Gastroesophageal sphincter (tissue), 4 donors: ENCODE measurements around the gene IL9. TPM values are rescaled to one million over a fixed set of nuclear protein-coding genes. Genes with fewer than 3 reads are reported as not detected.
"Not testable (repeated sequence)": the region's sequence is repeated elsewhere in the genome, so short reads cannot be mapped to it uniquely, and the experiment has no call there.

Source experiments
- ATAC-seq: fragments of 150-250 bp; one replicate; pipeline ENCODE4 v1.9.1; 2016; ENCODE audit warnings: mild to moderate bottlenecking, moderate library complexity
- H3K27ac ChIP-seq, 4 donors: fragments of 200-600 bp; sonication (generic) in 3 of 4; 1 replicate in 3 of 4; 2 replicates in 1 of 4; pipeline ENCODE4 v1.5.1; 2016 to 2019
- H3K27me3 ChIP-seq: fragments of 200-600 bp; sonication (generic); one replicate; pipeline ENCODE4 v1.5.1; 2019
- H3K36me3 ChIP-seq, 2 donors: fragments of 200-600 bp; sonication (generic); one replicate each; pipeline ENCODE4 v1.5.1; 2019; ENCODE audit warnings: control low read depth in 1 of 2
- H3K4me1 ChIP-seq, 3 donors: fragments of 200-600 bp; sonication (generic); 1 replicate in 2 of 3; 2 replicates in 1 of 3; pipeline ENCODE4 v1.5.1; 2016 to 2019; ENCODE audit warnings: control low read depth in 2 of 3
- H3K4me3 ChIP-seq, 2 donors: fragments of 200-600 bp; sonication (generic); one replicate each; pipeline ENCODE4 v1.5.1; 2019; ENCODE audit warnings: mild to moderate bottlenecking in 1 of 2, moderate library complexity in 1 of 2
- H3K9me3 ChIP-seq, 3 donors: fragments of 200-600 bp; sonication (generic); one replicate each; pipeline ENCODE4 v1.5.1; 2017 to 2019; ENCODE audit warnings: control low read depth in 2 of 3
- EP300 ChIP-seq: sonication (generic); formaldehyde crosslinking; IDR thresholded peaks from one replicate; pipeline ENCODE4 v1.6.1; 2017; ENCODE audit warnings: antibody characterized with exemption, mild to moderate bottlenecking
- POLR2A ChIP-seq, 2 donors: fragments of 450-650 bp; IDR thresholded peaks; one replicate each; pipeline ENCODE4 v1.6.1; 2017; ENCODE audit warnings: antibody characterized with exemption in 2 of 2, mild to moderate bottlenecking in 2 of 2, moderate library complexity in 1 of 2
- POLR2AphosphoS5 ChIP-seq: sonication (generic); formaldehyde crosslinking; IDR thresholded peaks from one replicate; pipeline ENCODE4 v1.6.1; 2017; ENCODE audit warnings: antibody characterized with exemption
- WGBS, 2 donors: methylation state at CpG; one replicate each; pipeline ENCODE4 v1.1.5; 2018; ENCODE audit warnings: low coverage in 1 of 2; 5-methylcytosine and 5-hydroxymethylcytosine counted together
- total RNA-seq, 4 donors: library from RNA; depleted of rRNA; stranded (reverse); fragments of >200 nt; gene quantifications; one replicate each; pipeline ENCODE4 v1.1.0, GENCODE V29; 2016
- TF ChIP-seq, protein P1 (sequence below), 4 experiments: fragments of 200-600 bp in 2 of 4; fragments of 450-650 bp in 2 of 4; sonication (generic) in 1 of 4; IDR thresholded peaks; one replicate each; pipeline ENCODE4 v1.5.1; 2017 to 2019; ENCODE audit warnings: antibody characterized with exemption in 4 of 4, mild to moderate bottlenecking in 2 of 4, moderate library complexity in 2 of 4

Gene IL9
- total RNA-seq, 4 donors from 2014 or later: not detected

DNA sequence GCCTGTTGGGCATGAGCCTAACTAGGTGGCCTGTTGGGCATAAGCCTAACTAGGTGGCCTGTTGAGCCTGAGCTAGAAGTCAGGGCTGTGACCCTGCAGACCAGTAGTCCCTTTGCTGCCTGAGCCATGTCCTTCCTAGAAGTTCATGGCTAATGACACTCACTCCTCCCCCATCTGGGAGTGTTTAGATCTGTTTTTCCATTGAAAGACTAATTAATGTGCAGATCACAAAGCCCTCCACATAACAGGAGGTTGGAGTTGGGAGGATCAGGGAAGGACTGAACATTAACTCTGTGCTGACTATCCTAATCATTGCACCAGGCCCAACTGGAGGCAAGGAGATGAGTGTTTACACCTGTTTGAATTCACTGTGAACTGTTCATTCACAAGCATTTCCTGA, 33.6 kb downstream of the IL9 start:
- H3K9me3 ChIP-seq: peaks cover 0 to 4% (median 0%) of the 10 kb centered on the region in 3 donors
- H3K4me1 ChIP-seq: no peaks in the 10 kb centered on the region
- no peaks in the 10 kb centered on the region for H3K36me3 ChIP-seq
- no peak overlapping the region for H3K4me3 ChIP-seq
- no peak overlapping the region for H3K27ac ChIP-seq
- no peak for ATAC-seq
- TF ChIP-seq POLR2AphosphoS5 (no peak), EP300 (no peak), POLR2A (IDR thresholded peaks at IDR 0.05) (no peak)
- TF ChIP-seq, protein P1, sequence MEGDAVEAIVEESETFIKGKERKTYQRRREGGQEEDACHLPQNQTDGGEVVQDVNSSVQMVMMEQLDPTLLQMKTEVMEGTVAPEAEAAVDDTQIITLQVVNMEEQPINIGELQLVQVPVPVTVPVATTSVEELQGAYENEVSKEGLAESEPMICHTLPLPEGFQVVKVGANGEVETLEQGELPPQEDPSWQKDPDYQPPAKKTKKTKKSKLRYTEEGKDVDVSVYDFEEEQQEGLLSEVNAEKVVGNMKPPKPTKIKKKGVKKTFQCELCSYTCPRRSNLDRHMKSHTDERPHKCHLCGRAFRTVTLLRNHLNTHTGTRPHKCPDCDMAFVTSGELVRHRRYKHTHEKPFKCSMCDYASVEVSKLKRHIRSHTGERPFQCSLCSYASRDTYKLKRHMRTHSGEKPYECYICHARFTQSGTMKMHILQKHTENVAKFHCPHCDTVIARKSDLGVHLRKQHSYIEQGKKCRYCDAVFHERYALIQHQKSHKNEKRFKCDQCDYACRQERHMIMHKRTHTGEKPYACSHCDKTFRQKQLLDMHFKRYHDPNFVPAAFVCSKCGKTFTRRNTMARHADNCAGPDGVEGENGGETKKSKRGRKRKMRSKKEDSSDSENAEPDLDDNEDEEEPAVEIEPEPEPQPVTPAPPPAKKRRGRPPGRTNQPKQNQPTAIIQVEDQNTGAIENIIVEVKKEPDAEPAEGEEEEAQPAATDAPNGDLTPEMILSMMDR (IDR thresholded peaks at IDR 0.05): no peak
- H3K27me3 ChIP-seq: no peaks in the 10 kb centered on the region

DNA sequence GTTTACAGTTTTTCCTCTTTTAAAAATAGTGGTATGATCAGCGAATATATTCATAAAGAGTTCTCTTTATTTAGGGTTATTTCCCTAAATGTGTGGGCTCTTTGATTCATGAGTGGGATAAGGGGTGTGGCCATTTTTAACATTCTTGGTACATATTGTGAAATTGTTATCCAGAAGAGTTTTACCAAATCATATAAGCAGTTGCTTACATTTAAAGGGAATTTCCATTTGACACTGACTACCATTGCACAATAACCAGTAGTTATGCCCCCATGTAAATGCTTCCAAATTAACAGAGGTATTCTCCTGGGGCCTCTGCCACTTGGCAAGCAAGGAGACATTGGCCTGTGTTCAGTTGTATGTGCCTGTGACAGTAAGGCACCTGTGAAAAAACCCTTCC, 34.0 kb downstream of the IL9 start:
- TF ChIP-seq EP300: no peak
- TF ChIP-seq, protein P1 (IDR thresholded peaks at IDR 0.05): no peak
- TF ChIP-seq POLR2A (IDR thresholded peaks at IDR 0.05): no peak
- no peak for TF ChIP-seq POLR2AphosphoS5
- H3K4me3 ChIP-seq: no peak overlapping the region
- no peaks in the 10 kb centered on the region for H3K36me3 ChIP-seq
- no peak for ATAC-seq
- H3K27ac ChIP-seq: no peak overlapping the region
- H3K27me3 ChIP-seq: no peaks in the 10 kb centered on the region
- H3K4me1 ChIP-seq: no peaks in the 10 kb centered on the region
- peaks cover 0 to 4% (median 0%) of the 10 kb centered on the region in 3 donors for H3K9me3 ChIP-seq
- 20 to 70% methylated on average over 1 of the region's 1 CpG for WGBS, 2 donors

DNA sequence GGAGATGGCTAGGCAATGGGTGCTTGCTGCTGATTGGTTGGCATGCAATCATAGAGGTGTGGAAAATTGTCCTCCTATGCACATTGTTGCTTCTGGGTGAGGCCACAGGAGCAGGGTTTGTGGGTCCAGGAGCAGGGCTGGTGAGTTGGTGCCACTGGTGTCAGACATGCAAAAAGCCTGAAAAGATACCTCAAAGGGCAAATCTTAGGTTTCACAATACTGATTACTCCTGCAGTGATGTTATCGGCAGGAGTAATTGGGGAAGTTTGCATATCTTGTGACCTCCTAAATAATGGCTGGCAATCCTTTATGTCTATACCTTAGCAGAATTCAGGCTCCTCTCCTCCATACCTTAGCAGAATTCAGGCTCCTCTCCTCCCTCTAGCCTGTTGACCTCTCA, 36.0 kb downstream of the IL9 start:
- H3K4me3 ChIP-seq: no peak overlapping the region
- TF ChIP-seq, protein P1 (IDR thresholded peaks at IDR 0.05): no peak
- TF ChIP-seq POLR2AphosphoS5 (no peak), POLR2A (IDR thresholded peaks at IDR 0.05) (no peak), EP300 (no peak)
- no peaks in the 10 kb centered on the region for H3K4me1 ChIP-seq
- no peak overlapping the region for H3K27ac ChIP-seq
- H3K36me3 ChIP-seq: no peaks in the 10 kb centered on the region
- WGBS, 2 donors: 90 to 100% methylated on average over 1 of the region's 1 CpG
- peaks cover 0 to 4% (median 0%) of the 10 kb centered on the region in 3 donors for H3K9me3 ChIP-seq
- no peaks in the 10 kb centered on the region for H3K27me3 ChIP-seq
- no peak for ATAC-seq

DNA sequence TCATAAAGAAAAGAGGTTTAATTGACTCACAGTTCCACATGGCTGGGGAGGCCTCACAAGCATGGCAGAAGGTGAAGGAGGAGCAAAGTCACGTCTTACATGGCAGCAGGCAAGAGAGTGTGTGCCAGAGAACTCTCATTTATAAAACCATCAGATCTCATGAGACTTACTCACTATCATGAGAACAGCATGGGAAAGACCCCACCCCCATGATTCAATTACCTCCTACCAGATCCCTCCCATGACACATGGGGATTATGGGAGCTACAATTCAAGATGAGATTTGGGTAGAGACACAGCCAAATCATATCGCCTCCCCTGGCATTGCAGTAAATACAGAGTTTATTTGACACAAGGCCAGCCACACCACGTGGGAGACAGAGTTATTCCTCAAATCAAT, 36.5 kb downstream of the IL9 start:
- H3K27ac ChIP-seq, H3K9me3 ChIP-seq, ATAC-seq, H3K4me1 ChIP-seq, H3K27me3 ChIP-seq, H3K4me3 ChIP-seq, H3K36me3 ChIP-seq: not testable (repeated sequence)
- WGBS, 2 donors: 39 to 72% methylated on average over 3 of the region's 3 CpGs

DNA sequence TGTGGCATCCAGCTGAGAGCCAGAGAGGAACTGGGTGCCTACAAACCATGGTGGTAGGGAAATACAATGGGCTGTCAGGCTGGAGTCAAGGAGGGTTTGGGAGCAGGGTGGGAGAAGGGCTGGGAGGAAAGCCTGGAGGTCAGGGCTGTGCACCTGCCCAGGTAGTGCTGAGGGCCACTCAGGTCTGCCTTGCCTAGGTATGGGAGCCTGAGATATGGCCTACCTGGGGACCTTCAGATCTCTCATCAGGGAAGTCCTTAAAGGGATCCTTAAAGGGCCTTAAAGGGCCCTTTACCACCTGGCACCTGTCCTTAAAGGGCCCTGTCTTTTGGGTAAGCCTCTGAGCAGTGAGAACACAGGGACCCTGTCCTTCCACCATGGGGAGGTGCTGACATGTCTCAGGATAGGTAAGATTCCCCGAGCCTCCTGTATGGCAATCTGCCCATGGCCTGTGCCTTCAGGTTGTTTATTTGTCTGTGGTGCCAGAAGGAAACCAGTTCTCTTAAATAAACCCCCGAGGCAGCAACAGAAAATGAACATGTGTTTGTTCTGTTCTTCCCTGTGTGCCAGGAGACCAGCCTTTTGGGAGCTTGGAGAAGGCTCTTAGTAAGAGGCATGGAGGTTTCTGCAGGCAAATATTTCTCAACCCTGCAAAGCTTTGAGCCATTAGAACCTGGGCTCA, 37.9 kb downstream of the IL9 start:
- H3K27ac ChIP-seq: no peak overlapping the region

More for the DNA sequence above, 37.9 kb downstream of the IL9 start:
- Histone ChIP-seq H3K9me3 (peaks cover 0 to 7% (median 0%) of the 10 kb centered on the region in 3 donors), H3K27me3 (no peaks in the 10 kb centered on the region), H3K4me1 (no peaks in the 10 kb centered on the region), H3K36me3 (no peaks in the 10 kb centered on the region), H3K4me3 (no peak overlapping the region)
- WGBS, 2 donors: no CpG with 5 or more reads among the region's 2 CpGs
- ATAC-seq: no peak
- no peak for TF ChIP-seq POLR2AphosphoS5
- no peak for TF ChIP-seq POLR2A (IDR thresholded peaks at IDR 0.05)
- TF ChIP-seq, protein P1 (IDR thresholded peaks at IDR 0.05): no peak
- TF ChIP-seq EP300: no peak
